GM21381 (cell line): Measurements from ENCODE around the gene NBEAL1.
"Not testable (repeated sequence)": the region's sequence is repeated elsewhere in the genome, so short reads cannot be mapped to it uniquely, and the experiment has no call there.

ENCODE experiments used
- ATAC-seq: cut with Tn5 transposase; IDR thresholded peaks from one replicate; pipeline ENCODE4 v1.9.1; 2021; ENCODE audit warnings: mild to moderate bottlenecking, moderate library complexity; ENCODE audit not compliant: unreplicated experiment

The NBEAL1 gene

DNA sequence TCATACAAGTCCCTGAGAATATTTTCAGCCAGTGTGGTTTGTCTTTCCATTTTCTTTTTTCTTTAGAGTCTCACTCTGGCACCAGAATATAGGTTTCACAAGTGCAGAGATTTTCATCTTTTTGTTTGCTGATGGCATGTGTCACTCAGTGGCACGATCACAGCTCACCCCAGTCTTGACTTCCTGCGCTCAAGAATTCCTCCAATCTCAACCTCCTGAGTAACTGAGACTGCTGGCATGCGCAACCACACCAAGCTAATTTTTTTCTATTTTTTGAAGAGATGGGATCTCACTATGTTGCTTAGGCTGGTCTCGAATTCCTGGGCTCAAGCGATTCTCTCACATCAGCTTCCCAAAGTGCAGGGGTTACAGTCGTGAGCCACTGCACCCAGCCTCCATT is 23.9 kb downstream of the NBEAL1 start:
- no peak for ATAC-seq

DNA sequence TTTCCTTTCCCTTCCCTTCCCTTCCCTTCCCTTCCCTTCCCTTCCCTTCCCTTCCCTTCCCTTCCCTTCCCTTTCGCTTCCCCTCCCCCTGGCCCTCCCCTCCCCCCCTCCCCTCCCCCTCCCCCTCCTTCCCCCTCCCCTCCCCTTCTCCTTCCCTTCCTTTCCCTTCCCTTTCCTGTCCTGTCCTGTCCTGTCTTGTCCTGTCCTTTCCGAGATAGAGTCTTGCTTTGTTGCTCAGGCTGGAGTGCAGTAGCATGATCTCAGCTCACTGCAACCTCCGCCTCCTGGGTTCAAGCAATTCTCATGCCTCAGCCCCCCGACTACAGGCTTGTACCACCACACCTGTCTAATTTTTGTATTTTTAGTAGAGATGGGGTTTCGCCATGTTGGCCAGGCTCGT is 24.5 kb downstream of the NBEAL1 start:
- ATAC-seq, result not testable (repeated sequence)

DNA sequence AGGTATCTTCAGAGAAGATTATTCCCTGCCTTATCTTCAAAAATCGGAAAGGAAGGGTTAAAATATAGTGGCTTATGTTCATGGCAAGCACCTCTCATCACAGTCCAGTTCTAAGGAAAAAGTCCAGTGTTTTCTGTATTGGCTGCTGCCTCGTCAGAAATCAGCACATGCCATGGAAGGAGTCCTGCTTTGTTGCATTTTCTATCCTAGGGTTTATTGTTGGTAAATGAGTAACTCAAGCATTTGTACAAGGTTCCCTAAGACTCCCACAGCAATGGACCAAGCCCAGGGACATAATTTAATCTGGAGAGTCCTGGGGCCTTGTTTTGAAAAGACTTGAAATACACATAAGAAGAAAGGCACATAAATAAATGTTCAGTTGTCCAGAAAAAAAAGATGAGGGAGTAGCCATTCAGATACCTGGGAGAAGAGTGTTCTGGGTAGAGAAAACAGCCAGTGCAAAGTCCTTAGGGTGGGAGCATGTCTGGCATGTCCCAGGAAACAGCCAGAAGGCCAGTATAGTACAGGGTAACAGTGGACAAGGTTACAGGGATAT is 26.4 kb downstream of the NBEAL1 start:
- no peak for ATAC-seq

DNA sequence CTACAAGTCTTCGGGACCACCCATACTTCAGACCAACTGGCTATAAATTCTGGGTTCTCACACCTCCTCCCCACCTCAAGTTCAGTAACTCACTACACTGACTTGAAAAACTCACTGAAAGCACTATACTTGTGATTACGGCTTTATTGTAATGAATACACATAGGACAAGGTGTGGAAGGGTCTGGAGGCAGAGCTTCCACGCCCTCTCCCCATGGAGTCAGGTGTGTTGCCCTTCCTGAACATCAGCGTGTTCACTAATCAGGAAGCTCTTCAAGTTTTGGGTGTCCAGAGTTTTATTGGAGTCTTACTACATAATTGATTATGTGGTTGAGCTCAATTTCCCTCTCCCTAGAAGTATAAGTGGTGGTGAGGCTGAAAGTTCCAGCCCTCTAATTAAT is 27.5 kb downstream of the NBEAL1 start:
- no peak for ATAC-seq

DNA sequence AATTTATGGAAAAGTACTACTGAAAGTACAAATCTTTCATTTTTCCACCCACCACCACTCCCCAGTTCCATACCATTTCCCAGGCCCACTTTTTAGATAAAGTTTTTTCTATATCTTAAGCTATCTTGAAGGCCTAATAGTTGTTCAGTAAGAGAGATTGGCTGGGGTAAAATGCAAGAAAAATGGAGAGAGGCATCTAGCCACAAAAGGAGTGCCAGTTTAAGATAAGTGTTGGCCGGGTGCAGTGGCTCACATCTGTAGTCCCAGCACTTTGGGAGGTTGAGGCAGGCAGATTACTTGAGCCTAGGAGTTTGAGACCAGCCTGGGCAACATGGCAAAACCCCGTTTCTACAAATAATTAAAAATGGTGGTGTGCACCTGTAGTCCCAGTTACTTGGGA is 28.6 kb downstream of the NBEAL1 start:
- ATAC-seq, result no peak

DNA sequence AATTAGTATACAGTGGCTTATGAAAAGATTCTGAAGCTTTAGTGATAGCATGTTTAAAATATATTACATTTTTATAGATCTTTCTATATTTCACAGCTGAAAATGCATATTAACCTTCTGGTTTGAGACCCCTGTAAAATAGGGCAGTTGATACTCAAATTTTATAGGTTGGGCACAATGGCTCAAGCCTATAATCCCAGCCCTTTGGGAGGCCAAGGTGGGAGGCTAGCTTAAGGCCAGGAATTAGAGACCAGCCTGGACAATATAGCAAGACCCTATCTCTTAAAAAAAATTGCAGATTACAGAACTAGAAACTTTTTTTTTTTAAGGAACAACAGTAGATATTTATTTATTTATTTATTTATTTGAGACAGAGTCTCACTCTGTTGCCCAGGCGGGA is 31.2 kb downstream of the NBEAL1 start:
- ATAC-seq, result no peak

DNA sequence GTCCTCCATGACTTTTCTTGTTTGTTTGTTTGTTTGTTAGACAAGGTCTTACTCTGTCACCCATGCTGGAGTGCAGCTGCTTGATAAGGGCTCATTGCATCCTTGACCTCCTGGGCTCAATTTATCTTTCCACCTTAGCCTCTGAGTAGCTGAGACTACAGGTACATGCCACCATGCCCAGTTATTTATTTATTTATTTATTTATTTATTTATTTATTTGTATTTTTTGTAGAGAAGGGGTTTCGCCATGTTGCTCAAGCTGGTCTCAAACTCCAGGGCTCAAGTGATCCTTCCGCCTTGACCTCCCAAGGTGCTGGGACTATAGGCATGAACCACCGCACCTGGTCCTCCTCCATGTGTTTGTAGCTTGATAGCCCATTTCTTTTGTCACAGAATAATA is 37.9 kb downstream of the NBEAL1 start:
- ATAC-seq, result no peak

DNA sequence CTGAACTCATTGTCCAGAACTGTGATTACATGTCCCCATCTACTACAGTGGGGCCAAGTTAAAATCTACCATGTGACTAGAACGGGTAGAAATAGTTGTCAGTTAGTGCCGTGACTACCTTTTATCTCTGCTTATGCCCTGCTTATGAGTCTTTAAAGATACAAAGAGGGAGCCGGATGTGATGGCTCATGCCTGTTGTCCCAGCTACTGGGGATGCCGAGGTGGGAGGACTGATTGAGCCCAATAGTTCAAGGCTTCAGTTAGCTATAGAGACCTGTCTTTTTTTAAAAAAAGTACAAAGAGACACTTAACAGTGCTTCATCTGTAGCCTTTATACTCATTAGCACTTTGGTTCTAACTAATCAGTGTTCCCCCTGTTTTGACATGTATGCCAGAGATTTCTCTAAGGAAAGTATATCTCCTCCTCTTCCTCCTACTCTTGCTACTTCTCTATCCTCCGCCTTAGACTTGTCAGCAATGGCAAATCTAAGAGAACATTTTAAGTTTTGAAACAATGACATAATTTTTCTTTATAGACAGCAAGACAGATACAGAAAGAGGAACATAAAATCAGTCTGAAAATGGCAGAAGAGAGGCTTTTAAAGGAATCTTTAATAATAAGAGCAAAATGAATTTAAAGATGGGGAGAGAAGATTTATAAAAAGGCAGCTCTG is 45.0 kb downstream of the NBEAL1 start:
- ATAC-seq, result no peak

DNA sequence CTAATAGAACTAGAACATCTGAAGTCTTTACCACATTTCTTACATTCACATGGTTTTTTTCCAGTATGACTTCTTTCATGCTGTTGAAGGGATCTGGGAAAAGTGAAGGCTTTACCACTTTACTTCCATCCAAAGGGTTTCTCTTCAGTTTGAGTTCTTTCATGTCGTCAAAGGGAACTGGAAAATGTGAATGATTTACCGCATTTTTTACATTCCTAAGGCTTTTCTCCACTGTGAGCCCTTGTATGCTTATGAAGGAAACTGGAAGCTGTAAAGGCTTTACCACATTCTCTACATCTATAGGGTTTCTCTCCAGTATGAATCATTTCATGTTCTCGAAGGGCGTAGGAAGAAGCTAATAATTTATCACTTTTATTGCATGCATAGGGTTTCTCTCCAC is 46.7 kb downstream of the NBEAL1 start:
- ATAC-seq, result no peak

DNA sequence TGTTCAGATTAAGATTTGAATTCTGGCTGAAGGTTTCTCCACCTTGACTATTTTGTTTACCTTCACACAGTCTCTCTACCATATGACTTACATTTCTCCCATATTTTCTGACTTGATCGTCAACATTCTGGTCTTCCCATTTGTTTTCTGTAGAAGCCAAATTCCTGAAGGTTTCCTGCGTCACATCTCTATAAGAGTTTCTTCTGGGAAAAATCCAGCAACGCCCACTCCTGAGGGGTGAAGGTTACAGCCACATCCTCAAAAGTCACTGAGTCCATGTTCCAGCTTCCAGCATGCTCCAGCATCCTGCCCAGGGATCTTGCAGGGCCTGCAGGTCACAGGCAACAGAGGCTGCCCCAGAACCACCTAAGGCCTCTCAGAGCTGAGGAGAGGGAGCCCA is 47.5 kb downstream of the NBEAL1 start:
- ATAC-seq, result no peak

DNA sequence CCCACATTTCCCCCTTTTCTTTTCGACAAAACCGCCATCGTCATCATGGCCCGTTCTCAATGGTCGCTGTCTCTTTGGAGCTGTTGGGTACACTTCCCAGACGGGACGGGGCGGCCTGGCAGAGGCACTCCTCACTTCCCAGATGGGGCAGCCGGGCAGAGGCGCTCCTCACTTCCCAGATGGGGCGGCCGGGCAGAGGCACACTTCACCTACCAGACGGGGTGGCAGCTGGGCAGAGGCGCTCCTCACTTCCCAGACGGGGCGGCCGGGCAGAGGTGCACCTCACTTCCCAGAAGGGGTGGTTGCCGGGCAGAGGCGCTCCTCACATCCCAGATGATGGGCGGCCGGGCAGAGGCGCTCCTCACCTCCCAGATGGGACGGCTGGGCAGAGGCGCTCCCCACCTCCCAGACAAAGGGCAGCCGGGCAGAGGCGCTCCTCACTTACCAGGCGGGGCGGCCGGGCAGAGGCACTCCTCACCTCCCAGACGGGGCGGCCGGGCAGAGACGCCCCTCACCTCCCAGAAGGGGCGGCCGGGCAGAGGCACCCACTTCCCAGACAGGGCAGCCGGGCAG is 51.9 kb downstream of the NBEAL1 start:
- ATAC-seq, result not testable (repeated sequence)

DNA sequence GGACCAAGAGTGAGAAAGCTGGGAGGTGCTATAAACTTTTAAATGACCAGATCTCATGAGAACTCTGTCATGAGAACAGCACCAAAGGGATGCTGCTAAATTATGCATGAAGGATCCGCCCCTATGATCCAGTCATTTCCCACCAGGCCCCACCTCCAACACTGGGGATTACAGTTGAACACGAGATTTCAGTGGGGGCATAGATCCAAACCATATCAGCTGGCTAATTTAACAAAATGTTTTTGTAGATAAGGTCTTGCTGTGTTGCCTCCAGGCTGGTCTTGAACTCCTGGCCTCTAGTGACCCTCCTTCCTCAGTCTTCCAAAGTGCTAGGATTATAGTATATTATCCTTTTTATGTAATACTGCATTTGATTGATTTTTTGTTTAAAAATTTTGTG is 56.0 kb downstream of the NBEAL1 start:
- ATAC-seq, result no peak

DNA sequence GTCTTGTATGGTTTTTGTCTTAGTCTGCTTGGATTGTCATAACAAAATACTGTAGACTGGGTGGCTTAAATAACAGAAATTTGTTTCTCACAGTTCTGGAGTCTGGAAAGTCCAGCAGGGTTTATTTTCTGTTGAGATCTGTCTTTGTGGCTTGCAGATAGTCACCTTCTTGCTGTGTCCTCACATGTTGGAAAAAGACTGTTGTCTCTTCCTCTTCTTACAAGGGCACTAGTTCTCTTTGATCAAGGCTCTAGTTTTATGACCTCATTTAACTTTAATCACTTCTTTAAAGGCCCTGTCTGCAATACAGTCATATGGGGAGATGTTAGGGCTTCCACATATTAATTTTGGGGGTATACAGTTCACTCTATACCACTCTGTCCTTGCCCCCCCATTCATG is 56.5 kb downstream of the NBEAL1 start:
- no peak for ATAC-seq

DNA sequence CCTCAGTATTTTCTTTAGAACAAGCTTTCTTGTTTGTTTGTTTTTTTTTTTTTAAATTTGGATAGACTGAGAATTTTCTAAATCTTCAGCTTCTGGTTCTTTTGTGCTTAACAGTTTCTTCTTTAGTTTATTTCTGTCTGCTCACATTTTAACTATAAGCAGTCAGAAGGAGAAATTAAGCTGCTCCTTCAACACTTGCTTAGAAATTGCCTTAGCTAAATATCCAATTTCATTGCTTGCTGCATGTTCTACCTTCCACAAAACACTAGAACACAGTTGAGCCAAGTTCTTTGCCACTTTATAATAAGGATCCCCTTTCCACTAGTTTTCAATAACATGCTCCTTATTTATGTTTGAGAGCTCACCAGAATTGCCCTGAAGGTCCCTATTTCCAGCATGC is 57.7 kb downstream of the NBEAL1 start:
- no peak for ATAC-seq

DNA sequence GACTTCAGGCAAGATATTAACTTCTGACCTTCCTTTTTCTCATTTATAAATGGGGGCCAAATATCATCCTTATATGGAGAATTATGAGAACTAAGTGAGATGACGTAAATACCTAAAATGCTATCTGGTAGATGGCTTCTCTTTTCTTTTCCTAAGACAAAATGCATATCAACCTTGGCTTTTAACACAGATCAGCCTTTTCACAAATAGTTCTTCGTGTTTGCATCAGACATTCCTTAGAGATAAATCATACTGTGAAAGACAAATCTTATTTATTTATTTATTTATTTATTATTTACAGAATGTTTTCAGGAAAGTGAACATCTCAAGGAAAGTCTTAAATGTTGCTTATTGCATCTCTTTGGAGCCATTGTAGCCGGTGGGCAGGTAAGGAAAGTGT is 62.8 kb downstream of the NBEAL1 start:
- ATAC-seq, result no peak

DNA sequence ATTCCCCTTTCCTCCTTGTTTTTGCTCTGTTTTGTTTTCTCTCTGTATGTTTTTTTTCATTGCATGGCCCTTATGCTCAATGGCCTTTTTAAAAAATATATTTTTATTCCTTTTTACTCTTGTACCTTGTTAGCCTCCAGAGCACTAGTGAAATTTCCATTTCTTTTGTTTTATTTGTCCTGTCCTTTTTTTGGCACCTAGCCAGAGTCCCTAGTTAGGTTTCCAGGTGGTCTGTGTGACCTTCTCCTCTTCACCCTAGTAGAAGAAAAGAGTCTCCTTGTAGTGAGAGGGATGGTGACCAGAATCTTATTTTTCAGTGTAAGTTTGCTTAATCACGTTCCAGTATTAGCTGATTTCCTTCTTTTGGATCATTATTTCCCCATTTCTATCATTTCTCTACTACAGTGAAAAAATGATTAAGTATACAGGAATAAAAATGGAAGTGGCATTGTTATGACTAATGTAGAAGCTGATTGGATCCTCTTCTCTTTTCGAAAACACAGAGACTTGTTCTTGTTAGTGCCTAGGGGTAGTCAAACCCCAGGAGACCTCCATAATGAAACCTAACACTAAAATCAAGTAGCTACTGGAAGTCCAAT is 65.9 kb downstream of the NBEAL1 start:
- ATAC-seq, result no peak

DNA sequence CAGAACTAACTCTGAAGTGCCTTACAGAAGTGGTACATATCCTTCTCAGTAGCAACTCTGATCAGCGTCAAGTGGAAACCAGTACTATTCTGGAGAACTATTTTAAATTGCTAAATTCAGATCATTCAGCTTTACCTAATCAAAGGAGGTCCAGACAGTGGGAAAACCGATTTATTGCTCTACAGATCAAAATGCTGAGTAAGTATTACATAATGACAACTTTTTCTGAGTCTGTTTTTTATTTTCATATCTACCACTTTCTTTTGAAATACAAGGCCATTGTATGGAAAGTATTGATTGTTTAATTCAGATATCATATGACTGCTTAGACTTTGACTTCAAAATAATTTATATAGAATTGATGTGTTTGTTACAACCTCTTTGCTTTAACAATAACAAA is 68.7 kb downstream of the NBEAL1 start:
- ATAC-seq, result no peak

DNA sequence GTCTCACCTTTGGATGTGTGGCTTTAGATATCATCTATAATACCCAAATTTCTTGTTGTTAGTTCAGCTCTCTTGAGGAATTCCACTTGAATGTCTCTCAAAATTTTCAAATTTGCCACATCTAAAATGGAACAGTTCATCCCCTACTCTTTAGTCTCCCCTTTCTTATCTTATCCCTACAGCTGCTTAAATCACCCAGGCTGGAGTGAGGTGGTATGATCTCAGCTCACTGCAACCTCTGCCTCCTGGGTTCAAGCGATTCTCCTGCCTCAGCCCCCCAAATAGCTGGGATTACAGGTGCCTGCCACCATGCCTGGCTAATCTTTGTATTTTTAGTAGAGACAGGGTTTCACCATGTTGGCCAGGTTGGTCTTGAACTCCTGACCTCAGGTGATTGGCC is 71.7 kb downstream of the NBEAL1 start:
- ATAC-seq, result not testable (repeated sequence)

DNA sequence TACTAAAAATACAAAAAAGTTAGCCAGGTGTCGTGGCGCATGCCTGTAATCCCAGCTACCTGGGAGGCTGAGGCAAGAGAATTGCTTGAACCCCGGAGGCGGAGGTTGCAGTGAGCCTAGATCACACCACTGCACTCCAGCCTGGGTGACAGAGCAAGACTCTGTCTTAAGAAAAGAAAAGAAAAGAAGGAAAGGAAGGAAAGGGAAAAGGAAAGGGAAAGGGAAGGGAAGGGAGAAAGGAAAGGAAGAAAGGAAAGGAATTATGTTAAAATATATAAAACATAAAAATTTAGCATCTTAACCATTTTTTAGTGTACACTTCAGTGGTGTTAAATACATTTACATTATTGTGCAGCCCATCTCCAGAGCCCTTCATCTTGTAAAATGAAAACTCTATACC is 76.0 kb downstream of the NBEAL1 start:
- not testable (repeated sequence) for ATAC-seq

DNA sequence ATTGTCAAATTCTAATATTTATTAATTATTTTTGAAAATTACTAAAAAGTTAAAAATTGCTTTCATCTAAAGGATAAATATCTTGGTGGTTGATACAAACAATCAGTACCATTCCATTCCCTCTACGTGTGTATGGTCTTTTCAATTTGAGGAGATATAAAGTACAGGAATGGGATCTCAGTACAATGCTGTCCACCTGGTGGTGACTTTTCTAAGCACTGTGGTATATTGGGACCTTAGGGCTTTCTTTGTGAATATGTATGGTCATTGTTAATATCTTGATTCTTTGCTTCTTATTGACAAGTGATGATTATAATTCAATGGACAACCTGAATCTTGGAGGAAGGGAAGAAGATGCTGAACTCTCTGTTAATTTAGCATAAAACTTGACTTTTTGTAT is 83.1 kb downstream of the NBEAL1 start:
- ATAC-seq, result no peak

DNA sequence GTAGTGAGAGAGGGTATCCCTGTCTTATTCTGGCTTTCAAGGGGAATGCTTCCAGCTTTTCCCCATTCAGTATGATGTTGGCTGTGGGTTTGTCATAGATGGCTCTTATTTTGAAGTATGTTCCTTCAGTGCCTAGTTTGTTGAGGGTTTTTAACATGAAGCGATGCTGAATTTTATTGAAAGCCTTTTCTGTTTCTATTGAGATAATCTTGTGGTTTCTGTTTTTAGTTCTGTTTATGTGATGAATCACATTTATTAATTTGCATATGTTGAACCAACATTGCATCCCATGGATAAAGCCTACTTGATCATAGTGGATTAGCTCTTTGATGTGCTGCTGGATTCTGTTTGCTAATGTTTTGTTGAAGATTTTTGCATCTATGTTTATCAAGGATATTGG is 87.7 kb downstream of the NBEAL1 start:
- ATAC-seq, result not testable (repeated sequence)

DNA sequence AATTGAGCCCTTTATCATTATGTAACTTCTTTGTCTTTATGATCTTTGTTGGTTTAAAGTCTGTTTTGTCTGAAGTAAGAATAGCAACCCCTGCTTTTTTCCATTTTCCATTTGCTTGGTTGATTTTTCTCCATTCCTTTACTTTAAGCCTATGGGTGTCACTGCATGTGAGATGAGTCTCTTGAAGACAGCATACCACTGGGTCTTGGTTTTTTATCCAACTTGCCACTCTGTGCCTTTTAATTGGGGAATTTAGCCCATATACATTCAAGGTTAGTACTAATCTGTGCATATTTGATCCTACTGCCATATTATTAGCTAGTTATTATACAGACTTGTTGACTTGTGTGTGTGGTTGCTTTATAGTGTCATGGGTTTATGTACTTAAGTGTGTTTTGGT is 89.6 kb downstream of the NBEAL1 start:
- ATAC-seq, result no peak
